Breast epithelium (tissue), 3 donors: ENCODE results near the gene MPP2.

ENCODE experiments used
- CTCF ChIP-seq, 3 donors: fragments of 450-650 bp; IDR thresholded peaks; one replicate each; pipeline ENCODE4 v1.5.1; 2016 to 2017; ENCODE audit warnings: antibody characterized with exemption in 3 of 3, mild to moderate bottlenecking in 3 of 3, moderate library complexity in 3 of 3
- POLR2A ChIP-seq: fragments of 450-650 bp; IDR thresholded peaks from one replicate; pipeline ENCODE4 v1.6.1; 2016; ENCODE audit warnings: antibody characterized with exemption, mild to moderate bottlenecking, moderate library complexity

DNA sequence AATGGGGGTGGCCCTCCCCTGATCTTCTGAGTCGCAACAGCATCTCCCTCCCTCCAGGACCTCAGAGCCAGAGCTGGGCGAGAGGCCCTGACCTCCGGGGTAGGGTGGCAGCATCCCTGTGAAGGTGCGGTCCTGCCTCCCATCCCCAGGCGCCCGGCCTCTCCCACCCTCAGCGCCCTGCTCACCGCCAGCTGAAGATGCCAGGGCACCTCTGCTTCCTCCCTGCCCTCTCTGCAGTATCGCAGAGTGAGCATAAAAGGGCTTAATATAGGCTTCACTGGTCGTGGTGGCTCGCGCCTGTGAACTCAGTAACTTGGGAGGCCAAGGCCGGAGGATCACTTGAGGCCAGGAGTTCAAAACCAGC lies 10.7 kb upstream of the MPP2 start:
- TF ChIP-seq POLR2A (no peak), CTCF (IDR thresholded peaks at IDR 0.05) (no peak)
